ENCODE data around the gene UBASH3B. TPM values are rescaled to one million over a fixed set of nuclear protein-coding genes. Genes with fewer than 3 reads are reported as not detected.
"Not testable (repeated sequence)": the region's sequence is repeated elsewhere in the genome, so short reads cannot be mapped to it uniquely, and the experiment has no call there.

The UBASH3B gene
- 29.4 and 31.6 TPM in 2 replicates for total RNA-seq (2014; rRNA removed; shearing (Covaris generic); ENCODE audit: low replicate concordance)

- DNase-seq (ENCODE audit: low read depth), result peak; percentile 92
- in situ Hi-C loops (cut with HindIII; ENCODE audit: low pct_unique_long_range_greater_than_20kb, low sequenced_read_pairs), result no loop called here
These were observed at the start of gene UBASH3B for GRCh38 chr11:122655527-122656072. Gene UBASH3B, plus strand, starts transcription at chr11:122655722. Its CDS starts 328 bp downstream, at chr11:122656050.

- DNase-seq (ENCODE audit: low read depth); in situ Hi-C loops (cut with HindIII; ENCODE audit: low pct_unique_long_range_greater_than_20kb, low sequenced_read_pairs): not testable (repeated sequence)
These were observed 48.4 kb upstream of the UBASH3B start for GRCh38 chr11:122607162-122607561.

GRCh38 chr11:122612123-122612824 lies 43.2 kb upstream of the UBASH3B start:
- no peak for DNase-seq (ENCODE audit: low read depth)
- in situ Hi-C loops (cut with HindIII; ENCODE audit: low pct_unique_long_range_greater_than_20kb, low sequenced_read_pairs), result no loop called here

GRCh38 chr11:122616718-122617117 lies 38.8 kb upstream of the UBASH3B start:
- DNase-seq (ENCODE audit: low read depth), result no peak
- in situ Hi-C loops (cut with HindIII; ENCODE audit: low pct_unique_long_range_greater_than_20kb, low sequenced_read_pairs), result no loop called here

GRCh38 chr11:122617297-122617696 lies 38.2 kb upstream of the UBASH3B start:
- no peak for DNase-seq (ENCODE audit: low read depth)
- in situ Hi-C loops (cut with HindIII; ENCODE audit: low pct_unique_long_range_greater_than_20kb, low sequenced_read_pairs), result no loop called here

GRCh38 chr11:122617926-122618325 lies 37.6 kb upstream of the UBASH3B start:
- peak; percentile 50 for DNase-seq (ENCODE audit: low read depth)
- in situ Hi-C loops (cut with HindIII; ENCODE audit: low pct_unique_long_range_greater_than_20kb, low sequenced_read_pairs), result no loop called here

- in situ Hi-C loops (cut with HindIII; ENCODE audit: low pct_unique_long_range_greater_than_20kb, low sequenced_read_pairs), result no loop called here
- DNase-seq (ENCODE audit: low read depth), result no peak
These were observed 36.6 kb upstream of the UBASH3B start for GRCh38 chr11:122618927-122619326.

- in situ Hi-C loops (cut with HindIII; ENCODE audit: low pct_unique_long_range_greater_than_20kb, low sequenced_read_pairs), result no loop called here
These were observed 35.8 kb upstream of the UBASH3B start for GRCh38 chr11:122619757-122620156.

GRCh38 chr11:122625501-122625900 lies 30.0 kb upstream of the UBASH3B start:
- in situ Hi-C loops (cut with HindIII; ENCODE audit: low pct_unique_long_range_greater_than_20kb, low sequenced_read_pairs), result not testable (repeated sequence)

More at GRCh38 chr11:122619757-122620156, 35.8 kb upstream of the UBASH3B start:
- no peak for DNase-seq (ENCODE audit: low read depth)

GRCh38 chr11:122625976-122626665 lies 29.4 kb upstream of the UBASH3B start:
- in situ Hi-C loops (cut with HindIII; ENCODE audit: low pct_unique_long_range_greater_than_20kb, low sequenced_read_pairs), result no loop called here
- DNase-seq (ENCODE audit: low read depth), result no peak

More at GRCh38 chr11:122625501-122625900, 30.0 kb upstream of the UBASH3B start:
- DNase-seq (ENCODE audit: low read depth), result not testable (repeated sequence)

GRCh38 chr11:122627745-122628144 lies 27.8 kb upstream of the UBASH3B start:
- no peak for DNase-seq (ENCODE audit: low read depth)
- in situ Hi-C loops (cut with HindIII; ENCODE audit: low pct_unique_long_range_greater_than_20kb, low sequenced_read_pairs), result no loop called here

- in situ Hi-C loops (cut with HindIII; ENCODE audit: low pct_unique_long_range_greater_than_20kb, low sequenced_read_pairs), result no loop called here
- DNase-seq (ENCODE audit: low read depth), result peak; percentile 64
These were observed 26.5 kb upstream of the UBASH3B start for GRCh38 chr11:122628810-122629555.

- in situ Hi-C loops (cut with HindIII; ENCODE audit: low pct_unique_long_range_greater_than_20kb, low sequenced_read_pairs), result loop anchor here (10.0 kb wide), 1 partner anchor 222 kb away; no protein-coding TSS in a partner anchor
- no peak for DNase-seq (ENCODE audit: low read depth)
These were observed 23.2 kb upstream of the UBASH3B start for GRCh38 chr11:122632181-122632824.

- in situ Hi-C loops (cut with HindIII; ENCODE audit: low pct_unique_long_range_greater_than_20kb, low sequenced_read_pairs), result loop anchor here (10.0 kb wide), 1 partner anchor 221 kb away; no protein-coding TSS in a partner anchor
- DNase-seq (ENCODE audit: low read depth), result peak; percentile 45
These were observed 22.2 kb upstream of the UBASH3B start for GRCh38 chr11:122633219-122633829.

- in situ Hi-C loops (cut with HindIII; ENCODE audit: low pct_unique_long_range_greater_than_20kb, low sequenced_read_pairs), result loop anchor here (10.0 kb wide), 1 partner anchor 220 kb away; no protein-coding TSS in a partner anchor
- DNase-seq (ENCODE audit: low read depth), result no peak
These were observed 21.0 kb upstream of the UBASH3B start for GRCh38 chr11:122634501-122634900.

GRCh38 chr11:122637541-122637940 lies 18.0 kb upstream of the UBASH3B start:
- in situ Hi-C loops (cut with HindIII; ENCODE audit: low pct_unique_long_range_greater_than_20kb, low sequenced_read_pairs), result loop anchor here (10.0 kb wide), 1 partner anchor 217 kb away; no protein-coding TSS in a partner anchor

GRCh38 chr11:122642472-122642922 lies 13.0 kb upstream of the UBASH3B start:
- peak; percentile 98 for DNase-seq (ENCODE audit: low read depth)
- in situ Hi-C loops (cut with HindIII; ENCODE audit: low pct_unique_long_range_greater_than_20kb, low sequenced_read_pairs), result no loop called here

More at GRCh38 chr11:122637541-122637940, 18.0 kb upstream of the UBASH3B start:
- DNase-seq (ENCODE audit: low read depth), result no peak
